Measurements from ENCODE around the gene SORCS2.

The SORCS2 gene

GRCh38 chr4:7303561-7303960 lies 111.2 kb downstream of the SORCS2 start:
- no peak for DNase-seq (ENCODE audit: low read depth in 2 of 2)

- DNase-seq (ENCODE audit: low read depth in 2 of 2), result no peak
These were observed 112.1 kb downstream of the SORCS2 start for GRCh38 chr4:7304436-7304835.

- DNase-seq (ENCODE audit: low read depth in 2 of 2), result no peak
These were observed 114.0 kb downstream of the SORCS2 start for GRCh38 chr4:7306021-7306965.

GRCh38 chr4:7306986-7307385 lies 114.6 kb downstream of the SORCS2 start:
- no peak for DNase-seq (ENCODE audit: low read depth in 2 of 2)

GRCh38 chr4:7307394-7308099 lies 115.2 kb downstream of the SORCS2 start:
- DNase-seq (ENCODE audit: low read depth in 2 of 2), result no peak

- no peak for DNase-seq (ENCODE audit: low read depth in 2 of 2)
These were observed 116.8 kb downstream of the SORCS2 start for GRCh38 chr4:7309181-7309580.

GRCh38 chr4:7309636-7310390 lies 117.5 kb downstream of the SORCS2 start:
- DNase-seq (ENCODE audit: low read depth in 2 of 2), result no peak

DNA sequence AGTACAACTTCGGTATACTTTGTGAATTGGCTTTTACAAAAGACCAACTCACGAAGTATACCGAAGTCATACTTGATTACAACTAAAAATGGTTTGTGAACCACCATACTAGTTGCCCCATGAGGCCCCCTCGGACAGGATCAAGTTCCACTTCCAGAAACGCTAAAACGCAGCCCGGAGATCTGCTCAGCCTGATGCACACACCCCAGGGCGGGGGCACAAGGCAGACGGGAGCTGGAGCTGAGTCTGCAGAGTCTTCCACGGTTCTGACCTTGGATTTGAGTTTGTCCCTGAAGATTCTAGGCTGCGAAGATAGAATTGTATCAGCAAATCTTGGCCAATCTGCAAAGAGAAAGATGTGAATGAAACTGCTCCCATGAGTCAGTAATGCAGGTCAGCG lies 118.1 kb downstream of the SORCS2 start:
- no peak for DNase-seq (ENCODE audit: low read depth in 2 of 2)

- no peak for DNase-seq (ENCODE audit: low read depth in 2 of 2)
These were observed 118.9 kb downstream of the SORCS2 start for GRCh38 chr4:7311205-7311604.

GRCh38 chr4:7312691-7313090 lies 120.4 kb downstream of the SORCS2 start:
- no peak for DNase-seq (ENCODE audit: low read depth in 2 of 2)

GRCh38 chr4:7313347-7313811 lies 121.0 kb downstream of the SORCS2 start:
- DNase-seq (ENCODE audit: low read depth in 2 of 2), result no peak

DNA sequence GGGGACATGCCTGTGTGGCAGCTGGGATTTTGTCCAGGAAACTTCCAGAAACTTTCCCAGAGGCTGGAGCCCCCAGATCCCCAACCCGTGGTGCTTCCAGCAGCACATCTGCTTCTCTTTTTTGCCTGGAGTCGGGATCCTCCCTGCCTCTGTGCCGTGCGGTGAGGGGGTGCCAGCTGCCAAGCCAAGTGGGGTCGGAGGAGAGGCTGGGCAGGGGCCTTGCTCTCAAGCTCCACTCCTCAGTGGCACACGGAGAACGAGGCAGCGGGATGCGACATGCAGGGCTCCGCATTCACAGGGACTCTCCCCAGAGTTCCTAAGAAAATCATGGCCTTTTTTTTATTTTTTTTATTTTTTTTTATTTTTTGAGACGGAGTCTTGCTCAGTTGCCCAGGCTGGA lies 121.7 kb downstream of the SORCS2 start:
- DNase-seq (ENCODE audit: low read depth in 2 of 2), result no peak

- DNase-seq (ENCODE audit: low read depth in 2 of 2), result no peak
These were observed 122.9 kb downstream of the SORCS2 start for GRCh38 chr4:7315286-7315685.

GRCh38 chr4:7315935-7316334 lies 123.6 kb downstream of the SORCS2 start:
- DNase-seq (ENCODE audit: low read depth in 2 of 2), result no peak

- DNase-seq (ENCODE audit: low read depth in 2 of 2), result no peak
These were observed 126.7 kb downstream of the SORCS2 start for GRCh38 chr4:7319024-7319423.

GRCh38 chr4:7320206-7320797 lies 128.0 kb downstream of the SORCS2 start:
- no peak for DNase-seq (ENCODE audit: low read depth in 2 of 2)

DNA sequence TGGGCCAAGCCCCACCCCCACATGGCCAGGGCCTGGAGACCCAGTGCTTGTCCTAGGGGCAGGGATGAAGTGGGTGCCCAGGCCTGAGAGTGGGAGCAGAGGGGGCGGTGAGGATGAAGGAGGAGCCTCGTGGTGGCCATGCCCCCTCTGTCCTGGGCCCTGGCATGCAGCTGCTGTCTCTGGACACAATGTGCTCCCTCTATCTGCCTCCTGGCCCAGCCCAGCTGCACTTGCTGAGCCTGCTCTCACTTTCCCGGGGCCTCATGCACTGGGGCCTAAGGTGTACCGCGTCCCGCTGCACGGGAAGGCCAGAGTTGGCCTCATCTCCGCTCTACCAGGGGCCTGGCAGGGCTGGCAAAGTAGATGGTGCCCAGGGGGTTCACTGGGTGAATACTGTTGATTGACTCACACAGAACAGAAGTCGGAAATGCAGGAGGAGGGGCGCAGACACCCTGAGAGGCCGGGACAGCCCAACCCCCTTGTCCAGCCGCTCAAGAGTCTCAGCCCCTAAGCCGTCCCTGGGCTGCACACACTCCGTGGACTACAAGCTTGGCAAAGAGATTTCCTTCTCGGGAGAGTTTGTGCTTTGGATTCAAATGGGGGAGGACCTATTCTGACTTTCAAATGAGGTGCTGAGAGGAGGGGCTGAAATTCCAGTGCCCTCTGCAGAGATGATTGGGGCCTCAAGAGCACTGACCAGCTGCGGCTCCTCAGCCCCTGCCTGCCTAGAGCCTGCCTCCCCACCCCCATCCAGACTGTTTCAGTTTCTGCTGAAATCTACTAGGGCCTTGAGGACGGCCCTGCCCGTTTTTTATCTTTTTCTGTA lies 130.0 kb downstream of the SORCS2 start:
- no peak for DNase-seq (ENCODE audit: low read depth in 2 of 2)

DNA sequence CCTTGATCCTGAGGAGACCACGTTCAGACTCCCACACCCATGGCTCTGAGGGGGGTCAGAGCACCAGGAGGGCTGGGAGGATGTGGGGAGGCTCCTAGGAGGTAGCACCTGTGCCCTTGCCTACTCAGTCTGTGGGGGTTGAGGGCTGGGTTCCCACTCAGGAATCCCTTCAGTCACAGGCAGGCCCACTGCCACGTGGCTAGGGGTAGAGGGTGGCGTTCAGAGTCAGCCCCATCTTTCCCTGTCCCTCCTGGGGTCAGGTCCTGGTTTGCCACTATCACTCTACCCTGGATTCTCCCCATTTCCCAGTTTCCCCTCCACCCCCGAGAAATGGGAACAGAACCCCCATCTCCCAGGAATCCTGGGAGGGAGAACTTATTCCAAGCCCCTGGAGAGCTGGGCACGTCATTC lies 131.1 kb downstream of the SORCS2 start:
- no peak for DNase-seq (ENCODE audit: low read depth in 2 of 2)

DNA sequence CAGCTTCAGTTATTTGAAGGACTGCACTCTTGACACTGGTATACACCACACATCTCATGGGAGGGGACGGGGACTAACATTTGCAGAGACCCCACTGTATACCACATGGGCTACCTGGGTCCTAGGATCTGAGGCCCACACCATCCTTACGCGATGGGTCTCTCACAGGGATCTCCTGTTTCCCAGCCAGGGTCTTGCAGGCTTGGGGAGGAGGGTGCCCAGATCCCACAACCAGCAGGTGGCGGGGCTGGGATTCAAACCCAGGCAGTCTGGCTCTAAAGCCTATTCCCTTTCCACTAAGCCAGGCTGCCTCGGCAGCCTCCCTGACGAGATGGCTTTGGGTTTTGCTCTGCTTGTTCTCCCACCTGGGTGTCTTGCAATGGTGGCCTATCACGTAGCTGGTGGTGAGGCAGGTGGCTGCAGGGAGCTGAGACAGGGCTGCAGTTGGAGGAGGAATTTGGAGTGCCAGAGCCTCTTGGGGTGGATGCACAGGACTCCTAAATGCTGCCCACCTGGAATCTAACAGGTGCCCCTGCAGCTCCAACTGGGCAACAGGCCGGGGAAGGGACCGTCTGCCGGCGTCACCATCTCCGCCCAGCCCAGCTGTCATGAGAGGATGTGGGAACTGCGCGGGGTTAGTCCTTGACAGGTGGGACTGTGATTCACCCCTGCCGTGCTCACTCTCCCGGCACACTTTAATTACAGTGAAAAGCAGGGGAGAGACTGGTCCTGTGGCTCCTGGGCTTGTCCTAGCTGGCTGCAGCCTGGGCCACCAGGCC lies 131.7 kb downstream of the SORCS2 start:
- DNase-seq (ENCODE audit: low read depth in 2 of 2), result no peak

DNA sequence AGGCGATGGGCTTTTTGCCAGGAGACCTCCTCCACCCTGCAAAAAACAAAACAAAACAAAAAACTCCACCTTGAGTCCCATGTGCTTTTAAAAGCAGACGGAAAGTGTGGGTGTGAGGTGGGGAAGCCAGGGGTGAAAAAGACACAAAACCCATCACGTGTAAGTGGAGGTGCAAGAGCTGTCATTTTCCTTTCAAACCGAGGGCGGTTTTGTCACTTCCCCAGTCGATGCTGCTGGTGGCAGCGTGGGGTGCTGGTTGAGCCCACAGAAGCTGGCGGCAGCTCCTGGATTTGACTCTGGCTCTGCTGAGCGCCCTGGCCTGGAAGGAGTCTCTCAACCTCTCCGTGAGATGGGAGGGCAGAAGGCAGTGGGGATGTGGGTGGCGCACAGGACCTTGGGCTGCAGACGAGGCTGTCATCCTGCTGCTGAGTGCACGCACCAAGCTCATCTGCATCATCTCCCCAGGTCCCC lies 132.3 kb downstream of the SORCS2 start:
- no peak for DNase-seq (ENCODE audit: low read depth in 2 of 2)
